Measurements from ENCODE around the gene NAA60.

- no peak for TF ChIP-seq CTCF (IDR thresholded peaks at IDR 0.05)
- TF ChIP-seq POLR2A (IDR thresholded peaks at IDR 0.05), result no peak
These were observed 11.2 kb downstream of the NAA60 start for GRCh38 chr16:3454631-3455147.

Measured in adrenal gland (tissue), 5 donors.